Measurements from ENCODE around the gene MXRA8. TPM values are rescaled to one million over a fixed set of nuclear protein-coding genes. Genes with fewer than 3 reads are reported as not detected.

MXRA8 gene
- total and polyA plus RNA-seq, 2 donors (not counting 3 experiments of a cell fraction or from before 2014, with no cell fraction given), result 0.82 to 1.9 TPM

DNA sequence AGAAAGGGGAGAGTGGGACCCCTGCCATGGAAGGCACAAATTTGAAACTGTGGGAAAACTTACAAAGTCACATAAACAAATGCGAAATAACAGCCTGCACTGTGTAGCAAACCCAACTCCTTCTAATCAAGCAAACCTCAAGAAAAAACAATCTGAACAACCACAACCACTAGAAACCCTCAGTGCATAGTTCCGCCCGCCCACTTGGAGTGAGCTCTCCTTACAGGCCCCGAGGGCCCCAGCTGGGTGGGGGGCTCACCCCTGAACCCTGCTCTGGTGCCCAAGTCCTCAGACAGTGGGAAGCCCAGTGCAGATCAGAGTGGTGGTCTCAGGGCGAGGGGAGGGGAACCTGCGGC is 931 bp upstream of the MXRA8 start:
- no peak overlapping the region for H3K9ac ChIP-seq (replicated peaks; ENCODE audit: extremely low read depth, insufficient read depth, low read length)
- DNase-seq (ENCODE audit: low read depth, low spot score), result no peak
- H3K79me2 ChIP-seq (ENCODE audit: control insufficient read depth, insufficient read depth, low read length), result no peaks in the 10 kb centered on the region
- intact Hi-C loops (cut with micrococcal nuclease), result no loop called here
- ChIA-PET CTCF (no interaction called here), POLR2A (no interaction called here)
- no peaks in the 10 kb centered on the region for H3K4me1 ChIP-seq (ENCODE audit: control insufficient read depth, extremely low read depth, insufficient read depth, low read length)
- H3K36me3 ChIP-seq (ENCODE audit: control insufficient read depth in 2 of 2, extremely low read depth in 1 of 2, insufficient read depth in 2 of 2, low read length in 2 of 2), result no peaks in the 10 kb centered on the region
- peaks cover 6 to 9% of the 10 kb centered on the region in 2 experiments for H3K27me3 ChIP-seq (ENCODE audit: control insufficient read depth in 2 of 2, insufficient read depth in 2 of 2, low read length in 2 of 2)
- FAIRE-seq, result no peak
- no peak overlapping the region for H3K27ac ChIP-seq (ENCODE audit: insufficient read depth, low read depth, low read length)
- TF ChIP-seq GATA2 (IDR thresholded peaks at IDR 0.05; ENCODE audit: insufficient read depth, insufficient read length, low read depth, low read length) (no peak), MYC (IDR thresholded peaks at IDR 0.05; ENCODE audit: low read depth, low read length) (no peak), POLR2A (IDR thresholded peaks at IDR 0.05; ENCODE audit: low read depth, low read length) (no peak), MAX (IDR thresholded peaks at IDR 0.05; ENCODE audit: insufficient read depth, insufficient read length) (no peak), POLR2AphosphoS5 (IDR thresholded peaks at IDR 0.05; ENCODE audit: insufficient read depth, low read depth, low read length) (no peak), JUN (IDR thresholded peaks at IDR 0.05; ENCODE audit: borderline replicate concordance, insufficient read depth, insufficient read length, low read depth) (no peak), FOS (IDR thresholded peaks at IDR 0.05; ENCODE audit: borderline replicate concordance, insufficient read depth, low read length) (no peak), EZH2 (IDR thresholded peaks at IDR 0.05; ENCODE audit: borderline replicate concordance, low read depth, low read length, severe bottlenecking) (no peak)
- TF ChIP-seq, protein P1, sequence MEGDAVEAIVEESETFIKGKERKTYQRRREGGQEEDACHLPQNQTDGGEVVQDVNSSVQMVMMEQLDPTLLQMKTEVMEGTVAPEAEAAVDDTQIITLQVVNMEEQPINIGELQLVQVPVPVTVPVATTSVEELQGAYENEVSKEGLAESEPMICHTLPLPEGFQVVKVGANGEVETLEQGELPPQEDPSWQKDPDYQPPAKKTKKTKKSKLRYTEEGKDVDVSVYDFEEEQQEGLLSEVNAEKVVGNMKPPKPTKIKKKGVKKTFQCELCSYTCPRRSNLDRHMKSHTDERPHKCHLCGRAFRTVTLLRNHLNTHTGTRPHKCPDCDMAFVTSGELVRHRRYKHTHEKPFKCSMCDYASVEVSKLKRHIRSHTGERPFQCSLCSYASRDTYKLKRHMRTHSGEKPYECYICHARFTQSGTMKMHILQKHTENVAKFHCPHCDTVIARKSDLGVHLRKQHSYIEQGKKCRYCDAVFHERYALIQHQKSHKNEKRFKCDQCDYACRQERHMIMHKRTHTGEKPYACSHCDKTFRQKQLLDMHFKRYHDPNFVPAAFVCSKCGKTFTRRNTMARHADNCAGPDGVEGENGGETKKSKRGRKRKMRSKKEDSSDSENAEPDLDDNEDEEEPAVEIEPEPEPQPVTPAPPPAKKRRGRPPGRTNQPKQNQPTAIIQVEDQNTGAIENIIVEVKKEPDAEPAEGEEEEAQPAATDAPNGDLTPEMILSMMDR (IDR thresholded peaks at IDR 0.05; ENCODE audit: extremely low read depth in 1 of 2, insufficient read depth in 1 of 2, low read depth in 1 of 2, low read length in 2 of 2), result no peak
- H3K4me3 ChIP-seq (replicated peaks in 1 of 3; ENCODE audit: insufficient read depth in 1 of 3, low read depth in 1 of 3, low read length in 3 of 3), result no peak overlapping the region
- no peaks in the 10 kb centered on the region for H3K9me1 ChIP-seq (replicated peaks; ENCODE audit: control insufficient read depth, extremely low read depth, insufficient read depth, low read length)
- no peak overlapping the region for H3K4me2 ChIP-seq (ENCODE audit: insufficient read depth, low read length)
- no peaks in the 10 kb centered on the region for H4K20me1 ChIP-seq (replicated peaks; ENCODE audit: control insufficient read depth, extremely low read depth, insufficient read depth, low read length)
- BruUV-seq (replicated peaks), result no TSS peak
- dilution Hi-C loops (cut with MboI; ENCODE audit: extremely low pct_ligation_motif_present, low sequenced_read_pairs), result no loop called here
- no peaks in the 10 kb centered on the region for H3K9me3 ChIP-seq (replicated peaks; ENCODE audit: control insufficient read depth, insufficient read depth, low read length)
- no peak overlapping the region for H2AFZ ChIP-seq (ENCODE audit: low read depth, low read length)

Data from endothelial cell of umbilical vein (primary cell).